HEK293 (cell line): Measurements from ENCODE around the gene RRAS.
A peak's percentile ranks its signal among the peaks of the same experiment; 100 is the strongest.

Experiments
- CTCF ChIA-PET: fragments of 350-600 bp; formaldehyde crosslinking; extraction: SDS; loops from one replicate; lab custom pipeline; 2021; ENCODE audit warnings: antibody characterized with exemption; lab: Yijun Ruan, JAX
- POLR2A ChIA-PET: fragments of 300-600 bp; formaldehyde crosslinking; extraction: SDS; loops from one replicate; lab custom pipeline; 2020; ENCODE audit warnings: antibody characterized with exemption, inconsistent platforms; lab: Yijun Ruan, JAX
- H3K27ac ChIP-seq: fragments of 200-500 bp; sonication (Bioruptor generic); 2 replicates; pipeline ENCODE4 v1.5.1; 2014; ENCODE audit warnings: low read depth, low read length, control low read depth, inconsistent platforms; ENCODE audit errors: extremely low read depth
- H3K36me3 ChIP-seq, 2 experiments: fragments of 200-500 bp in 1 of 2; sonication (Bioruptor generic) in 1 of 2; 1 replicate in 1 of 2; 2 replicates in 1 of 2; pipeline ENCODE4 v1.5.1; 2014 to 2017; ENCODE audit warnings: inconsistent platforms in 2 of 2, low read length in 2 of 2; ENCODE audit not compliant: control insufficient read depth in 2 of 2, insufficient read depth in 1 of 2
- H3K4me1 ChIP-seq: fragments of 200-500 bp; sonication (Bioruptor generic); 2 replicates; pipeline ENCODE4 v1.5.1; 2014; ENCODE audit warnings: mild to moderate bottlenecking, low read length, inconsistent platforms; ENCODE audit not compliant: control insufficient read depth, insufficient read depth
- H3K4me3 ChIP-seq: 2 replicates; pipeline ENCODE4 v1.5.1; 2011; ENCODE audit warnings: low read depth, mild to moderate bottlenecking, control low read depth, low read length, moderate library complexity
- H3K9me3 ChIP-seq: fragments of 200-500 bp; sonication (Bioruptor generic); 2 replicates; pipeline ENCODE4 v1.5.1; 2014; ENCODE audit warnings: low read depth, low read length, inconsistent platforms; ENCODE audit not compliant: control insufficient read depth, insufficient read depth
- OSR2 ChIP-seq: fragments of 450-650 bp; formaldehyde crosslinking; IDR thresholded peaks from 2 replicates; pipeline ENCODE4 v1.5.1; 2016; ENCODE audit warnings: missing biosample characterization, missing genetic modification characterization
- PRDM1 ChIP-seq: fragments of 450-650 bp; formaldehyde crosslinking; IDR thresholded peaks from 2 replicates; pipeline ENCODE4; 2016; ENCODE audit warnings: missing biosample characterization, missing genetic modification characterization
- PRDM10 ChIP-seq: fragments of 450-650 bp; formaldehyde crosslinking; IDR thresholded peaks from 2 replicates; pipeline ENCODE4 v1.5.1; 2016; ENCODE audit warnings: missing biosample characterization, missing genetic modification characterization
- ZBTB7A ChIP-seq: fragments of 450-650 bp; formaldehyde crosslinking; IDR thresholded peaks from 2 replicates; pipeline ENCODE4 v1.5.1; 2016; ENCODE audit warnings: low read depth, missing biosample characterization, missing genetic modification characterization
- ZNF2 ChIP-seq: fragments of 450-650 bp; formaldehyde crosslinking; IDR thresholded peaks from 2 replicates; pipeline ENCODE4 v1.5.1; 2016; ENCODE audit warnings: missing biosample characterization, missing genetic modification characterization
- ZNF280D ChIP-seq: fragments of 450-650 bp; formaldehyde crosslinking; IDR thresholded peaks from 2 replicates; pipeline ENCODE4 v1.5.1; 2016; ENCODE audit warnings: missing biosample characterization, missing genetic modification characterization
- ZNF362 ChIP-seq: fragments of 450-650 bp; formaldehyde crosslinking; IDR thresholded peaks from 2 replicates; pipeline ENCODE4 v1.5.1; 2016; ENCODE audit warnings: missing biosample characterization, missing genetic modification characterization
- ZNF426 ChIP-seq: fragments of 450-650 bp; formaldehyde crosslinking; IDR thresholded peaks from 2 replicates; pipeline ENCODE4 v1.5.1; 2017; ENCODE audit warnings: missing biosample characterization, missing genetic modification characterization, mild to moderate bottlenecking, inconsistent platforms, moderate library complexity
- ZNF488 ChIP-seq: fragments of 450-650 bp; formaldehyde crosslinking; IDR thresholded peaks from 2 replicates; pipeline ENCODE4 v1.5.1; 2016; ENCODE audit warnings: missing biosample characterization, missing genetic modification characterization
- ZNF529 ChIP-seq: fragments of 450-650 bp; formaldehyde crosslinking; IDR thresholded peaks from 2 replicates; pipeline ENCODE4 v1.5.1; 2017; ENCODE audit warnings: missing genetic modification characterization, missing biosample characterization; ENCODE audit not compliant: insufficient replicate concordance
- ZNF621 ChIP-seq: fragments of 450-650 bp; formaldehyde crosslinking; IDR thresholded peaks from 2 replicates; pipeline ENCODE4 v1.5.1; 2017; ENCODE audit warnings: missing biosample characterization, missing genetic modification characterization
- ZNF623 ChIP-seq: fragments of 450-650 bp; formaldehyde crosslinking; IDR thresholded peaks from 2 replicates; pipeline ENCODE4 v1.5.1; 2016; ENCODE audit warnings: missing biosample characterization, missing genetic modification characterization

RRAS gene

GRCh38 chr19:49614096-49614833 lies 25.7 kb downstream of the RRAS start (continued):
- TF ChIP-seq ZNF529 (tag by site-specific recombination) (no peak), ZBTB7A (tag by site-specific recombination) (no peak), ZNF280D (tag by site-specific recombination) (no peak), OSR2 (tag by site-specific recombination) (no peak), ZNF426 (tag by site-specific recombination) (no peak), PRDM1 (tag by site-specific recombination) (no peak), ZNF2 (tag by site-specific recombination) (no peak)

- ChIA-PET POLR2A (interaction anchor here (0.6 kb wide), 1 partner anchor 491 kb away, joined by 3 read pairs; no protein-coding TSS in a partner anchor), CTCF (no interaction called here)
- no peak for TF ChIP-seq ZNF488 (tag by site-specific recombination)
- TF ChIP-seq ZNF362, result 0 out of 2 replicates have a peak, but pooled peaks have one; percentile 17
- H3K36me3 ChIP-seq, result peaks cover 69 to 83% of the 10 kb centered on the region in 2 experiments
- H3K4me3 ChIP-seq, result no peak overlapping the region
- no peaks in the 10 kb centered on the region for H3K9me3 ChIP-seq
- H3K4me1 ChIP-seq, result no peaks in the 10 kb centered on the region
- H3K27ac ChIP-seq, result no peak overlapping the region
Measured at GRCh38 chr19:49613374-49613773, 26.6 kb downstream of the RRAS start.

GRCh38 chr19:49609499-49610092 lies 30.3 kb downstream of the RRAS start:
- Histone ChIP-seq H3K4me1 (no peaks in the 10 kb centered on the region), H3K36me3 (peaks cover 53 to 84% of the 10 kb centered on the region in 2 experiments), H3K4me3 (no peak overlapping the region), H3K27ac (no peak overlapping the region), H3K9me3 (no peaks in the 10 kb centered on the region)
- peak; percentile 98 for TF ChIP-seq ZNF623 (tag by site-specific recombination)
- TF ChIP-seq ZNF621 (tag by site-specific recombination), result no peak
- TF ChIP-seq PRDM10, result peak; percentile 76
- ChIA-PET POLR2A (interaction anchor here (0.7 to 1.5 kb wide), 3 partner anchors 29 to 45 kb away, joined by 3 to 5 read pairs (median 4); partner anchors contain the start of genes NOSIP and RRAS), CTCF (interaction anchor here (0.9 kb wide), 1 partner anchor 38 kb away, joined by 4 read pairs; no protein-coding TSS in a partner anchor)
